Activated CD4-positive, CD25-positive, alpha-beta regulatory T cell treated with anti-CD3 and anti-CD28 coated beads, Interleukin-2, amount 50 U/mL, for 16 hours (primary cell): ENCODE measurements around the gene ARL8B.

Experiments
- DNase-seq: peaks from one replicate; pipeline ENCODE4 v3.0.0-alpha.2; 2020; ENCODE audit warnings: low read depth, low spot score

The ARL8B gene

DNA sequence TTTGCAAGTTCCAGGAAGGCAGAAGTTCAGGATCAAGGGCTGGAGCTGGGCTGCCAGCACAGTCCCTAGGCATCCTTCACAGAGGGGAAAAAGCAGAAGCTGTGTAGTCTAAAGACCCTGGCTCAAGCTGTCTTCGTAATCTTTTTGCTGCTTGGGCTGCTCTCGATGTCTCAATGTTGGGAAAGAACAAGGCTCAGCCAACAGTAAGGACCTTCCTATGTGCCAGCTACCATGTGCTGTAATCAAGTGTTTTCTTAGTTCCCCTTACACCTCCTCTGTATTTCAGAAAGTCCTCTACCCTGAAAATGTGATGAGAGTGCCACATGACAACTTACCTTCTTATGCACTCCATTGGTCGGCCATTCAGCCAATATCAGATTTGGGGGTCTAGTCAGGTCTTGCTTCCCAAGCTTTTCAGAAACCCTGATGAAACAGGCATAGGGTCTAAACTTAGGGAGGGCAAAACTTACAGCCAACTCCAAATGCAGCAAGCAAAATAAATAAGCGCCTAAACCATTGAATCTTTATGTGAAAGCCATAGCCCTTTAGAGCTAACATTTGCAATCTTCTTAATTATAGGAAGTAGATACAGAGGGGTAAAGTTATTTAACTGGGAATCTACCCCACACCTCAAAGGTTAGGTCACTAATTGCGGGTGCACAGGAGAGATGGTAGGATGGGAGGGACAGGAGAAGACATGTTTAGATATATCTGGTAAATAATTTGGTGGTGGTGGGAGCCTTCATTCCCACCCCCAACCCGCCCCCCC, 64.2 kb downstream of the ARL8B start:
- DNase-seq: no peak

DNA sequence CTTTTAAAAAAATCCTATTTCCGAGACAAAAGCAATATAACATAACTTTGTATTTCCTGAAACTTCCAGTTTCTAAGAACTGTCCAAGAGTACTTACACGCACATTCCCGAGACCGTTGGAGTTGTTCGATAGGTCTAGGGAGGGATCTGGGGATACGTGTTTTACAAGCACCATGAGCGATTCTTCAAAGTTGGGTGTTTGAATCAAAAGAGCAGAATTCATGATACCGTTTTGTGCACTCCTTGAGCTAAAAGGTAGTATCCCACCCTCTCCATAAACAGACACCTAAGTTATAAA, 64.7 kb downstream of the ARL8B start:
- DNase-seq: no peak

DNA sequence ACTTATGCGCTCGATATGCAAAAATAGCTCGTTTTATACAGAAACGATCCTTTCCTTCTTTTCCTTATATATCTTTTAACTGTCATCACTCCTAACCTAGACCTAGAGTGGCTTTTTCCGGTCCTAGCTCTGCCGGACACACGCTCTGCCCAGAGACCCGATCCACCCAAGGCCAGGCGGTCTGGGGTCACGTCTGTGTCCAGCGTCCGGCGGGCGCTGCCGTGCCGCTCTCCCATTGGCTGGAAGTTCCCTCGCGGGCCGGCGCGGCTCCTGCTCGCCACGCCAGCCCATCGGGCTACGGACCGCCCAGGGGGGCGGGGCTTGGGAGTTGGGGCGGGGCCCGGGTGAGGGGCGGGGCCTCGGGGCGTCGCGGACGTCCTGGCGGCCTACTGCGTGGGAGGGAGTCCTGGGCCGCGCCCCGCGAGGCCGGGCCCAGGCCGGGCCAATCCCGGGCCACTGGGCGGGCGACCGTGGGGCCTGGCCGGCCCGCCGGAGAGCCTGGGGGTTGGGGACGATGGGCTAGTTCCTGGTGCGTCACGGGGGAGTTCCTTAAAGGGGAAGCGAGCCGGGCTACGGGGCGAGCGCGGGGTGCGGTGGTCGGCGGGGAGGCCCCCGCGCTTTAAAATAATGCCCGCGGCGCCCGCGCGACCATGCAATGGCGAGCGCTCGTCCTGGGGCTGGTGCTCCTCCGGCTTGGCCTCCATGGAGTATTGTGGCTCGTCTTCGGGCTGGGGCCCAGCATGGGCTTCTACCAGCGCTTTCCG, 65.2 kb downstream of the ARL8B start, which contains the start of gene EDEM1:
Gene EDEM1, plus strand, starts transcription at position 552 of the 764 bp plus-strand sequence. Its CDS starts 99 bp downstream, at position 651.
- peak; percentile 88 for DNase-seq

DNA sequence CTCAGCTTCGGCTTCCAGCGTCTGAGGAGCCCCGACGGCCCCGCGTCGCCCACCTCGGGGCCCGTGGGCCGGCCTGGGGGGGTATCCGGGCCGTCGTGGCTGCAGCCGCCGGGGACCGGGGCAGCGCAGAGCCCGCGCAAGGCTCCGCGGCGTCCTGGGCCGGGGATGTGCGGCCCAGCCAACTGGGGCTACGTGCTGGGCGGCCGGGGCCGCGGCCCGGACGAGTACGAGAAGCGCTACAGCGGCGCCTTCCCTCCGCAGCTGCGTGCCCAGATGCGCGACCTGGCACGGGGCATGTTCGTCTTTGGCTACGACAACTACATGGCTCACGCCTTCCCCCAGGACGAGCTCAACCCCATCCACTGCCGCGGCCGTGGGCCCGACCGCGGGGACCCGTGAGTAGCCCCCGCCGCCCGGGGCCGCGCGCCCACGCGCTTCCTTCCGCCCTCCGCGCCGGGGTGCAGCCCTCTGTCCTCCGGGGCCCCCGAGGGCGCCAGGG, 65.9 kb downstream of the ARL8B start:
- DNase-seq: no peak

DNA sequence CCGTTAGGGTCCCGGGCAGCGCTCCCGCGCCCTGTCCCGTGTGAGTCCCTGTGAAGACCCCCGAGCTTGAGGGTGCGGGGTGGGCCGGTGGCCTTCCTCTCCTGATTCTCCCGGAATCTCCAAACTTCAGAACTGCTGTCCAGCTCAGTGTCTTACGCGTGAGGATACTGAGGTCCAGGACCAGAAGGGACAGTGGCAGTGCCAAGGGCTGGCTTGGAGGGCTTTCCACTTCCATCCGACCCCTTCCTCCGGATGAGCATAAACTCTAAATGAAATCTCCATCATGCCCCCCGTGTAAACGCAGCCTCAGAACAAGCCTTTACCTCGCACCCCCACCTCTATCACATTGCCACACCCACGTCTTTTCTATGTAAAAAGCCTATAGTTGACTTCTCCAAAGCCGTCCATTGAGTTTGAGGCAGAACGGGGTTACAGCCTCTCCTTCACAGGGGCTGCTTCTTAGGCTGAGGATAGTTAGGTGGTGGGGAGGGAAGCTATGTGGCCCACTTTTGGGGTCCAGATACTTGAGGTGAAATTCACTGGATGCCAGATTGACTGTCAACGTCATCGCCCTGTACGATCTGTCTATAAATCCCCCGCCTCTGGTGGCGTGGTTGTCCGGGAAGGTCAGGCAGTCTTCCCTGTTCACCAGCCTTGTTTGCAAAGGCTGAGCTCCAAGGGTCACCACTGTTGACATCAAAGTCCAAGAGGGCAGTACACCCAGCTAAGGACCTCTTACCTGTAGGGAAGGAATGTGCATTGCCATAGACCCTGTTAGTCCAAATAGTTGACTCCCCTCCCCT, 66.5 kb downstream of the ARL8B start:
- peak; percentile 29 for DNase-seq

DNA sequence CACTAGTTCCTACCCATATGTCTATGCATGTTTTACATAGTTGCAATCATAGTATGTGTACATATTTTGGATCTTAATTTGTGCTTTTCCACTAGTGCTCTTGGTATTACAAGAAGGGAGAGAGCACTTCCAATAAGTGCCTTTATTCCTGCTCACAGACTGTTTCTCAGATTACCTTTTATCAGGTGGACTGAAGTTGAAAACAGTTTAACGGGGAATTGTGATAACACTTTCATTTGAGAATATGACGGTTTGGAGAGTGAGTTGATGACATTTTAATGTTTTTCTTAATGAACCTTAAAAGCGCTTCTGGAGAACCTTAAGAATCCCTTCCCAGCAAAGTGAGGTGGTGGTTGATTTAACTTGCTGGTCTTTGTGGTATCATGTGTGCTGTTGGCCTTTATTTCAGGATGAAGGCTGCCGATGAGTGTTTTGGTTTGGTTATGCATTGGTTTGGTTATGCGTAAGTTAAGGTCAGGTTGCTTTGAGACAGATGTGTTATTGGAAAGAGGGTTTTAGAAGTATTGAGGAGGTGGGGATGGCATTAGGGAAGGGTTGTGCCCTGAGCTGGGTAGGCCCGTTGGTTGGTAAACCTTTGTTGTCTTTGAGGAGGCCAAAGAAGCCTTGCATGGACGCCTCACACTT, 68.2 kb downstream of the ARL8B start:
- DNase-seq: no peak

DNA sequence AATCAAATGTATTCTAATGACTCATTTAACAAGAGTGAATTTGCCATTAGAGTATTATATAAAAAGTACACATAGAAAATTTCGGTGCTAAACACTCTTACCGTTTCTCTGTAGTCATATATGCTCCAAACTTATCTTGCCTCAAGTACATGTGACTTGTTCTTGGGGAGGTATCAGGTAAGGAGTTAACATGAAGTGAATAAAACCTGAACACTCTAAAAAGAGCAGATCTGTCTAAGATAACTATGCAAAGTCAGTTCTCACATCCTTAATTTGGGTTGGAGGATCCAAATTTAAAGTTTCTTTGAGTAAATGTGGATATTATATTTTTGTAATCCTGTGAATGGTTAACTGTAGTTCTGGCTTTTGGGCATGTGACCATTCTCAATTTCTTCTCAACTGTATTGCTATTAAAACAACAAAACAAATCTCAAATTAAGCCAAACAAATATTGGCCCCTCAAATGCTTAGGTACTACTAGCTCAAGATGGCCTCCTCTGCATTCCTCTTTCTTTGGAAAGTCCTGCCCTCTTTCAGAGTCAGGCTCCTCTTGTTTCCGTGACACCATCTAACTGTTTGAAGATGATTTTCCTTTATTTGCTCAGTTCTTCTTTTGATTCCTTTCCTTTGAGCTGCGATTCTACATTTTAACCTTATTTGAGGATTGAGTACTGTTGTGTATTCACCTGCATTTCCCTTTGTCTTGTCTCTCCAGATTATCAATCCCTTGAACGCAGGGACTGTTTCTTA, 69.6 kb downstream of the ARL8B start:
- DNase-seq: no peak

DNA sequence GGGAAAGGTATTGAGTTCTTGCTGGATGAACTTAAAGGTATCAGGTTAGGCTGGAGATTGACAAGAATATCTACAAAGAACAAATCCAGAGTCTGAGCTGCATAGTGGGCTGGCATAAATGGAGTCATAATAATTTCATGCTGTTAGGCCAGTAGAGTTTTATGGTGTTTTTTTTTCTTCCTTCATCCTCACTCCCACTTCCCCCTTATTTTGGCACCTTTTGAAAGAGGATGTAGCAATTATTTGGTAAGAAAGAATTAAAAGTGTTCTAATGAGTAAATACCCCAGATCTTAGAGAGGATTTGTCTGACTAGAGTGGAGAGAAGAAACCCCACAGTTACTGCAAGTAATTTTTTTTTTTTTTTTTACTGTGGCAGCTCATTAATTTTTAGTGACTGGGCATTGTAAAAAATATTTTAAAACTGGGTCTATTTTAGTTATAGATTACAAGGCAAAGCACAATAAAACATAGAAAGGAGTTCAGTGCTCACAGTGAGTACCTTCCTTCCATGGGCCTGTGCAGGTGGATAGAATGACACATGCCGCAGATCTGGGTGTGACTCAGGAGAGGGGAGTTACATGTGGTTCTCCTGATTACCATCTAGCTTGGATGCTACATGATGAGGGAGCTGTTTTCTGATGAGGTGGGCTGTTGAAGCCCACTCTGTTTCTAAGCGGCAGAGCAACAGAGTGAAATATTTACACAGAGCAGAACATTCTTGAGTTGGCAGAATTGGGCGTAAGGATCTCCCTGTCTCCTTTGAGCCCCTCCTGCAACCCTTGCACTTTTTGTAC, 70.7 kb downstream of the ARL8B start:
- DNase-seq: no peak

DNA sequence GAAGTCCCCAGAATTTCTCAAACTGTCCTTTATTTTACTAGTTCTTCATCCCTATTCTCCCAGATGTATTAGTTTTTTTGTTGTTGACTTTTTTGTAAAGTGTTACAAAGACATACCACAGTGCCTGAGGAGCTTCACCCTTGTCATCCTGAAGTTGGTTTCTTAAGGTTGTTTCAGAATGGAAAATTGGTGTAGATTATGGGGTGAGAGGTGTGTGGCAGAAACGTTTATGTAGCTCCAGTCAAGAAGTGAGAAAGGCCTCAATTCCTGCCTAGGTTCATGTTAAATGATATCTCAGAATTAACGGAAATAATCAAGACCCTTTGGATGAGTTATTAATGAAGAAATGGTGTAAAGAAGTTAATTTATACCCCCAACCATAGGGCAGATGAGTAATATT, 72.2 kb downstream of the ARL8B start:
- DNase-seq: no peak

DNA sequence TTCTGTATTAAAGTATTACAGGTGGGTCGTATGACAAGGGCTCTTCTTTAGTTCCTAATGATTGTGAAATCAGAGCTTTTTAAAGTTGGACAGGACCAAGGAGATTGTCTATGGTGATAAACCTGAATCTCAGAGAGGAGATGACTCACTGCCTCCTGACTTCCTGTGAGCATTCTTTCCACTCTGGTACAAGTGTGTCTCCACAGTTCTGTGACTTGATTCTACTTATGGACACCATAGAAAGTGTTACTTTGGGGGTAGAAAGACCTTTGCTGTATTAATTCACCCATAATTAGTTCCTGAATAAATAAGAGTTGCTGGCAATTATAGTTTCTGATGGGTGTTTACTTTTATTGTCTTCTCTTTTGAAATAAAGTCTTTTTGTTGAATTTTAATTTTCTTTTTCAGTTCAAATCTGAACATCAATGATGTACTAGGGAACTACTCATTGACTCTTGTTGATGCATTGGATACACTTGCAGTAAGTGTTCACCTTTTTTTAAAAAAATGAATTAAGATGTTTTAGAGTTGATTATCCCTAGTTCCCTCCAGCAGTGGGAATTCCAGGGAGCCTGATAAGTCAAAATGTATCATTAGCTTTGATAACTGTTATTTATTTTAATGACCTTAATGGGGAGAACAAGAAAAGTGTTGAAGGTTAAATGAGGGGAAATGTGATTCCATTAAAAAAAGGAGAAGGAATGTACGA, 72.9 kb downstream of the ARL8B start:
- DNase-seq: no peak

DNA sequence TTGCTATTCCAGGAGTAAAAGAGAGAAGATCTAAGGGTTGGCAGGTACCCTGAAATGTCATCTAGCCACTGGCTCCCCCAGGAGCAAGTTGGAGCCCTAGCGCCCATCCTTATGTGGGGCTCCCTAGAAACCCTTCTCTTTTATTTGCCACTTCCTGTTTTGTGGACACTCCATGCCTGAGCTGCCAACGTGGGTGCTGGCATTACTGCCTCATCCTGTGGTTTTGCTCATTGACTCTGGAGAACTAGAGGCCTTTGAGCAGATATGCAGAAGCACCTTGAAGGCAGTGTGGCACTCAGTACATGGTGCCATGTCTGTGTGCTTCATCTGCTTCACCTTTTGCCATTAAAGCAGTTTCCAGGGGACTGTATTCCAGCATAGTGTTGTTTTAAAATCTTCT, 73.5 kb downstream of the ARL8B start:
- DNase-seq: no peak

DNA sequence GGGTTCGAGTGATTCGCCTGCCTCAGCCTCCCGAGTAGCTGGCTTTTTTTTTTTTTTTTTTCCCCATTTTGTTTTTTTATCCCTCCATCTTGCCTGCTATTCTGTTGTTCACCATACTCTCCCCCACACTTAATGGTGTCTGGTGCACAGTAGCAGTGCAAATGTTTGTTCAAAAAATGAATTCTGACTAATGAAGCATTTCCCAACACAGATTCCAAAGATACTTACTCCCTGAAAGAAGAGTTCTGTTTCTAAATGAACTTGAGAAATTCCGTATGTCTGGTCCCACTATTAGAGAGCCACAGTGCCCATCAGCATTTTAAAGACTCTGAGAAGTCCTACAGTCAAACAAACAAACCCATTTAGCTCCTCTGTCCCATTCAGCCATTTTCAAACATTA, 74.9 kb downstream of the ARL8B start:
- DNase-seq: no peak

DNA sequence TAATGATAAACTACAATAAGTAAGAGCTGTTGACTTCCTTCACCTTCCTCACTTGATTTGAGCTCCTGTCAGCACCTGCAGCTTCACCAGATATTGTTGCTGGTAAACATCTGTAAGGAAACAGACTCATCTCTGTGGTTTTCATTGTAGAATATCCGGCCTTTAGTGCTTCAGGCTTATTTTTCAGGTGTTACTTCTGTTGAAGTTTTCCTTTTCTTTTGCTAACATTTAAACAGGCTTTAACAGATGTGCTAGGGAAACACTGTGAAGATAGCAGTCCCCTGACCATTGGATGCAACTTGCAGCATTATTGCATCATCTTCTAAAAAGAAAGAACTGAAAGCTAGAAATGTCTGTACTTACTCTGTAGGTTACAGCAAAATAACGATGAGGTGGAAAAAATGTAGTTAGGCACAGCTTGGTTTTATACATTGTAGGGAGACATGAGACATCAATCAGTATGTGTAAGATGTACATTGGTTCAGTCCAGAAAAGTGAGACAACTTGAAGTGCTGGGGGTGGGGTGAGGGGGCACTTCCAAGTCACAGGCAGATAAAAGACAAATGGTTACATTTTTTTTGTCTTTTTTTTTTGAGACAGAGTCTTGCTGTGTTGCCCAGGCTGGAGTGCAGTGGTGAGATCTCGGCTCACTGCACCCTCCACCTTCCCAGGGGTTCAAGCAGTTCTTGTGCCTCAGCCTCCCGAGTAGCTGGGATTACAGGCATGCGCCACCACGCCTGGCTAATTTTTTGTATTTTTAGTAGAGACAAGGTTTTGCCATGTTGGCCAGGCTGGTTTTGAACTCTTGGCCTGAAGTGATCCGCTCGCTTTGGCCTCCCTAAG, 75.6 kb downstream of the ARL8B start:
- no peak for DNase-seq

DNA sequence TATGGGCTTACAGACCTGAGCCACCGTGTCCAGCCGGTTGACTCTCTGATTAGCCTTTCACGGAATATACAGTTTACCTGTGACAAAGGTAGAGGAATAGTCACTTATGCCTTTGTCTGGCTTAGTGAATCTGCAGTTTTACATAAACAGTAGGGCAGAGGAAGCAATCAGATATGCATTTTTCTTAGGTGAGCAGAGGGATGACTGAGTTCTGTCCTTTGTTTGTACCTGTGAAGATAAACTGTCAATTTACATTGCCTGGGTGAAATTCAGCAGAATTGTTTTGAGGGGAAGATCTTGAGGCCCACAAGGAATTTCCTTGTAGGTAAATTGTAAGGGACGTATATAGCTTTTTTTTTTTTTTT, 76.2 kb downstream of the ARL8B start:
- DNase-seq: no peak

DNA sequence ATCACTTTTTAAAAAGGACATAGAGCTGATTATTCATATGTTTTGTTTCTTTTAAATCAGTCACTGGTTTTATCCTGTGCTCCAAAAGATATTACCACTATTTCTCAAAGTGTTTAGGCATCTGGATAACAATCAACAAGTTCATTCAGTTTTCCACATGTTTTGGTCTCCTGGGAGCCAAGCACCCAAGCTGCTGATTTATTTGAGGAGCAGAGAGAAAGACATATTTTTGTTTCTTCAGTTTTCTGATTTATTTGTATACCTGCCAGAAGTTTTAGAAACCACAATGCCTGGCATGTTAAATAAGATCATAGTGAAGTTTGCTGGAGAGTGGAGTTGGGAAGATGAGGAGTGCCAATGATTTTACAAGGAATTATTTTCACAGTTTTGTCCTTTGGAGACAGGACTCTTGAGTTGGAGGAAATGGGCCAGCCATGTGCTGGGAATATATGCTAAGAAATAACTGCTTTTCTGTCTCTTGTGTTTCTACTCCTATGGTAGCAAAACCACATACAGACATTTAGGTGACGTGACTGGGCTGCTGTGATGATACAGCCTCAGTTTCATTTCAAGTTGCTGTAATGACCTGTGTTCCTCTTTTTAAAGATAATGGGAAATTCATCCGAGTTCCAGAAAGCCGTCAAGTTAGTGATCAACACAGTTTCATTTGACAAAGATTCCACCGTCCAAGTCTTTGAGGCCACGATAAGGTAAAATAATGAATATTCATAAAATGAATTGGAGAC, 77.1 kb downstream of the ARL8B start:
- no peak for DNase-seq

DNA sequence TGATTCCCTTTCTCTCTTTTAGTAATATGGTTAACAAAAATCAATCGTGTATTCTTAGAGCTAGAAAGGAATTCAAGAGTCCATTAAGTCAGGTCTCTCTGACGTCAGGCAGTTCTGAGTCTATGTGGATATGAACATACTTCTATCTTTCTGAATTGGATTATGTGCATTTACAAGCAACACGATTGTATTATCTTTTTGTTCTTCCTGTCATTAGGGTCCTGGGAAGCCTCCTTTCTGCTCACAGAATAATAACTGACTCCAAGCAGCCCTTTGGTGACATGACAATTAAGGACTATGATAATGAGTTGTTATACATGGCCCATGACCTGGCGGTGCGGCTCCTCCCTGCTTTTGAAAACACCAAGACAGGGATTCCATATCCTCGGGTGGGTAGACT, 79.4 kb downstream of the ARL8B start:
- no peak for DNase-seq

DNA sequence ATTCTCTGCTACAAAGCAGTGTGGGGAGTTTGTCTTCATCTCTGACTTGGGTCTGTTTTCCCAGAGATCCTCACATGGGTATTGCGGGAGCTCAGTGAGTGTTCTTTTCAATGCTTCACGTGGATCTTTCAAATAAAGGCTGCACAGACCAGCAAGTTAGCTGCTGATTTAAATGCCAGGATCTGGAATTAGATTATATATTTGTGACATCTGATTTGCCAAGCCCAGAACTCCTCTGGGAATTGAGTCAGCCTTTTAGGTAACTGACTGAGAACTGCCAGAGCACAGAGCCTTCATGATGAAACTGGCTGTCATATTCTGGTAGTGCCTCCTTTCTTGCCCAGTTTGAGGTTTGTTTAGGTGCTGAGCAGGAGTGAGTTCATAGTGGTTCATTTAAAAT, 80.1 kb downstream of the ARL8B start:
- no peak for DNase-seq
